ENCODE results near the gene PDE2A. TPM values are rescaled to one million over a fixed set of nuclear protein-coding genes. Genes with fewer than 3 reads are reported as not detected.

PDE2A gene
- total RNA-seq, result 8.4 and 25.3 TPM in 2 replicates

GRCh38 chr11:72673943-72674828 lies at the start of gene PDE2A:
PDE2A (minus strand) TSS chr11:72674422; CDS start chr11:72674207, 215 bp downstream.
- no peak for DNase-seq (ENCODE audit: low read depth, low spot score)

DNA sequence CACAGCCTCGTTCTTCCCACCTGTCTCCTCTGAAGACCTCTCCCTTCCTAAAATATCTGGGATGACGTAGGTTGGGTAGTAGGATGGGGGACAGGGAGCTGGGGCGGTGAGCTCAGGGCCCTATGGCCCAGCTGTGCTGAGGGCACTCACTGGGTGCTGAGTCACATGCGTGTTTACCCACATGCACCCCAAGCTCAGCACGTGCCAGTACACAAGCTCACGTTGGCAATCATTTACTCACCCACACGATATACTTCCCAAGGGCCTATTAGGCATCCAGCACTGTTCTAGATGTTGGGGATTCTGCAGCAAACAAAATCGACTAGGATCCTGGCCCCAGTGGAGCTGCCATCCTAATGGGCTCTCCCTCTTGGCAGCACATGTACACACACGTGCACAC lies 49.3 kb upstream of the PDE2A start:
- DNase-seq (ENCODE audit: low read depth, low spot score), result no peak

DNA sequence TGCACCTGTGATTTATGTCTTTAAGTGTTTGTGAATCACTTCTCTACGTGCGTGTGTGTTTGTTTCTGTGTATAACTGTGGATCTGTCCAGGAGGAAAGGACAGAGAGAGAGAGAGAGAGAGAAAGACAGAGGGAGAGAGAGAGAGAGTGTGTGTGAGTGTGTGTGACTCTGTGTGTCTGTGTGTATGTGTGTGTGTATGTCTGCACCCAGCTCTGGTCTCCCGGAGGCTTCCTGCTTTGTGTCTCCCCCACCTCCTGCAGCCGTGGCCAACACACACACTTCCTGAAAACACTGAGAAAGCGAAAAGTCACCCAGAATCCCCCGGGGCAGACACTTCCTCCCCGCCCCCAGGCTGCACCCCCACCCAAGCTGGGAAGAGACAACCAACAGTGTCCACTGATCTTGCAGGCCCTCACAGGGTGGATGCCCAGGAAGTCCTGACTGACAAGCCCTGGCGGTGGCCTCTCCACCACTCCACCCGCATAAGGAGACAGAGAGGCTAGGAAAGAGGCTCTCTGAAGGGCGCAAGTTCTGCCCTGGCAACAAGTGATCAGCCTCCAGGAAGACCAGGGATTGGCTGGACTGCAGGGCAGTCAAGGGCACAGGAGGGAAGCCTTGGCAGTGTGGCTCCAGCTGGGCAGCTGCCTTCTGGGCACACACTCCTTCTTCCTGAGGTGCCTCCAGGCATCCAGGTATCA lies 48.0 kb upstream of the PDE2A start:
- DNase-seq (ENCODE audit: low read depth, low spot score), result peak; percentile 70

- no peak for DNase-seq (ENCODE audit: low read depth, low spot score)
Observed at GRCh38 chr11:72721689-72722049, 47.4 kb upstream of the PDE2A start.

DNA sequence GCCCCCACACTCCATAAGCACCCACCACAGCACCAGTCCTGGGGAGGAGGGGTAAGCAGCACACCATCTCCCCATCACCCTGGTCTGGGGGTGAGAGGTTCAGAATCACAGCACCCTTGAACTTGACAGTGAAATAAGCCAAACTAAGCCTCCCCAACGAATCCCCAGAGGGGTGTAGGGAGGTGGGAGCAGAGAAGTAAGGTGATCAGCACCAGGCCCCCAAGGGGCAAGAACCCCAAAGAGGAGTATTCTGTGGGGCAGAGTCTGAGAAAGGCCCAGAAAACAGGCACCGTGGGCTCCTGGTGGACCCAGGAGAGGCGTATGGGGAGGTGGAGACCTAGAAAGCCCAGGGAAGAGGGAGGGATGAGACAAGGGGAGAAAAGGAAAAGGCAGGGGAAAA lies 47.1 kb upstream of the PDE2A start:
- no peak for DNase-seq (ENCODE audit: low read depth, low spot score)

DNA sequence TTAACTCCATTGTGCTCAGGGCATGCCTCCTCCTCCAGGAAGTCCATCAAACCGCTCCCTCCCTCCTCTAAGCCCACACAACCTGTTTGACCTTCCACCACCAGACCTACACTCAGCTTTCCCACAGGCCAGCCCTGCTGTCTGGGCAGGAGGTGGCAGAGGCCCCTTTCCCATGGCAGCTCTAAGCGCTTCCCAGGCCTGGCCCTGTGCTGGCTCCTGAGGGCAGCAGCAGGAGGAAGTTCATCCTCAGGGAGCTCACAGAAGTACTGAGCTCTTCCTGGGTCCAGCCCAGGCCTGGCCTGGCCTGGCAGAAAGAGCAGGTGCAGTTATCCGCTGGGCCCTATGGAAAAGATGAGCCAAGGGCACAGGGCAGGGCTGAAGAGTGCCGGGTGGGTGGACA lies 46.6 kb upstream of the PDE2A start:
- no peak for DNase-seq (ENCODE audit: low read depth, low spot score)

DNA sequence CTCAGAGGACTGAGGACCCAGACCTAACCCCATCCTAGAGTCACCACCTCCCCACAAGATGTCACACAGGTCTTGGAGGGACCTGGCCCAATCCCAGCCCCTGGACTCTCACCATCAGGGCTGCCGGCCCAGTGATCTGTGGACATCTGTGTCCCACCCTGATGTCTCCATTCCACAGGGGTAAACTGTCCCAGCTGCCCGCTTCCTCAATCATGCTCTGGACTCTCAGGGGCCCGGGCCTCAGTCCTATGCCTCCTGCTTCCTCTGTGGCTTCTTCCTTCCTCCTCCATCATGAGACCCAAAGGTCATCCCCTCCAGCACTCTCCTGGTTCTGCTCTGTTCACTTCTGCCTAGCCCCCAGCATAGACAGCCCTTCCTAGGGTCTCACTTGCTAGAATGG lies 45.8 kb upstream of the PDE2A start:
- no peak for DNase-seq (ENCODE audit: low read depth, low spot score)

GRCh38 chr11:72719551-72719950 lies 45.3 kb upstream of the PDE2A start:
- DNase-seq (ENCODE audit: low read depth, low spot score), result no peak

DNA sequence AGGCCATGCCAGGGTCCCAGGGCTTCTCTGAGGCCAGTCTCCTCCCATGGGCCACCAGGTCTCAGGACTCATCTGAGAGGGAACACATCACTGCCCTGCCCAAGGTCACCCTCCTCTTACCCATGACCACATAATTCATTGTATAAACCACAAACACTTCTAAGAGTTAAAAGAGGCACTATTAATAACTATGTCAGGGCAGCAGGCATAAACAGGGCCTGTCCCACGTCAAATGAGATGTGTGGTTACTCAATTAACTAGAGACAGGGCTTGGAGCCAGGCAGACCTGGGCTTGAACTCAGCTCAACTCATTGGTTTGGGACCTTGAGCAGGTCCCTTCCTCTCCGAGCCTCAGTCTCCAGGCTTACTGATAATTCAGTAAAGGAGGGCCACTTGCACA lies 44.9 kb upstream of the PDE2A start:
- no peak for DNase-seq (ENCODE audit: low read depth, low spot score)

DNA sequence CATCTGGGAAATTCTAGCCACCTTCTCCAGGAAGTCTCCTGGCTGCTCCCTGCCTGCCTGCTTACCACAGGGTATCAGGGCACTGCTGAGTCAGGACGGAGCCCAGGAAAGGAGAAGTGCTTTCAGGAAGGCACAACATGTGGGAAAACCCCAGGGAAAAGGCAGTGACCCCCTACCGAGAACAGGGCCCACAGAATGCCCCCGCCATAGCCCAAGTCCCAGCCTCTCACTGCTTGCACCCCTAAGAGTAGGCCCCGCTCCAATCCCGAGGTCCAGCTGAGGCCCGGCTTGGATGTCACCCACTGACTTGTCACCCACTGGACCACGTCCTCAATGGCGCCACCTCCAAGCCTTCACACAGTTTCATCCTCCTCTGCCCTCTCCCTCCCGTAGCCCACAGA lies 43.9 kb upstream of the PDE2A start:
- no peak for DNase-seq (ENCODE audit: low read depth, low spot score)

DNA sequence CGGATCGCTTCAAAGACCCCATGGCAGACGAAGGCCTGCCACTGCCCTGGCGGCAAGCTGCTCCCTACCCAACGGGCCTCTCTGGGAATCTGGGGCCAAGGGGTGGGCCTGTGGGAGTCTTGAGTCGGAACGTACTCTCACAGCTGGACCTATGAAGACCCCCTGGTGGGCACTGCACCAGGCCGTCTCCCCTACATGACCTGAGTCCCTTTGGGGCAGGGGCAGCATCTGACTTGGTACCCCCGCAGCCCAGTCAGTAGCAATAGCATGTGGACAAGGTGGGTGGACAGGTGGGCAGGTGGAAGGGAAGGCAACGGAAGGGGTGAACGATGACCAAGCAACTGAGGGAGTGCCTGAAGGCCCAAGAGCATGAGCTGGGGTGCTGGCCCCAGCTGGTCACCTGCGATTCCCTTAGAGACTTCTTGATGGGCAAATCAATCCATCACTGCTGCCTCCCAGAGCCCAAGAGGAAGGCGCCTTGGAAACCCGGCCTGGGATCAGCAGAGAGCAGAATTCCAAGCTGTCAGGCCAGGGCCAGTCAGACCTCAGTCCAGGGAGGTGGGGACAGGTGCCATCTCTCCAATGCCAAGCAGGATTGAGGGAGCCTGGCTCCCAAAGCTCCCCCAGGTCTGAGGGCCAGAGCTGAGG lies 42.7 kb upstream of the PDE2A start:
- no peak for DNase-seq (ENCODE audit: low read depth, low spot score)

GRCh38 chr11:72716290-72716689 lies 42.1 kb upstream of the PDE2A start:
- DNase-seq (ENCODE audit: low read depth, low spot score), result no peak

DNA sequence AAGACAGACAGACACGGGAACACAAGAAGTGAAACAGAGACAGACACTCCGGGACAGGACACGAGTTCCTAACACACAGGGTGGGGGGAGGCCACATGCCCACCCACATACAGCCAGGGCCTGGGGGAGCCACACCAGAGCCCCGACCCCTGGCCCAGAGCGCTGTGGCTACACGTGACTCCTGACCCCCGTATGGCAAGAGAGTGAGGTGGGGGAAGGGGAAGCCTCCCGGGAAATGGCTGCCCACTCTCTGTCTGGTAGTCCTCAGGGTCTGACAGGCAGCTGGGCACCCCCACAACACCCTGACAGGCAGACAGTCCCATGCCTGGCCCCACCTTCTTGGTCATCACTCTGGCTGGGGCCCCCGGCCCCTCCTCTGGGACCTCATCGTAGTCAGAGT lies 38.6 kb upstream of the PDE2A start:
- DNase-seq (ENCODE audit: low read depth, low spot score), result no peak

DNA sequence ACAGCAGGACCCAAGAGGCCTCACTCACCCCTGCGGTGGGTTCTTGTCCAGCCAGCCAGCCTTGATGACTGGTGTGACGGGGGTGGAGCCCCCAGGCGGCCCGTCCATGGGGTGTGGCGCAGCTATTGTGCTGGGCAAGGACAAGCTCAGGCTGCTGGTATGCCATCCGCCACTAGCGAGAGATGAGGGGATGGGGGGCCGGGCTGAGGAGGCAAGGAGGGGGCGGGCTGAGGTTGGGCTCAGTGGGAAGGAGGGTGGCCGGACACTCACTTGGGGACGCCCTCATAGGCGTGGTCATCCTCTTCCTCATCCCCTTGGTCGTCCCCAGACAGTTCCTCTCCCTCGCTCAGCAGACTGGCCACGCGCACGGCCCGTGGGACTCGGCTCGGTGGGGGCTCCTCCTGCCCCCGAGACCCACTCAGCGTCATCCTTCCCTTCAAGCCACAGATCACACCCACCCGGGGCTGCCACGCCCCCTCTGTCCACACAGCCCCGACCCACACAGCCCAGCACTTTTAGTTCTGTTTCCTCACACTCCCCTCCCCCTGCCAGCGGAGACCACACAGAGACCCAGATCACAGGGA lies 38.0 kb upstream of the PDE2A start:
- DNase-seq (ENCODE audit: low read depth, low spot score), result no peak

DNA sequence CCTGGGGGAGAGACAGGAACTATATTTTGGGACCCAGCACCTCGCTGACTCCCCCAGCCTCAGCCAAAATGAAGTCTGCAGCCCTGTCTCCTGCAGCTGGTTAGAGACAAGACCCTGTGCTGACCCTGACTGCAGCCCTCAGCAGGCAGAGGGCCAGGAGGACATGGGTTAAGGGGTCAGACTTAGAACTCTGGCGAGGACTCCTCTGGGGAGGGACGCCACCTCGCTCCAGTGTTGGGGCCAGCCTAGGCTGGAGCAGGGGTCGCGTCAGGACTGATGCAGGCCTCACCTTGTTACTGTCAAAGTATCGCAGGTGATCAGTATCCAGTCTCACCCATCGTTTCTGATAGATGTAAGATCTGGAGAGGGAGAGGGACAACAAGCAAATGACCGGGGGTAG lies 36.9 kb upstream of the PDE2A start:
- no peak for DNase-seq (ENCODE audit: low read depth, low spot score)

DNA sequence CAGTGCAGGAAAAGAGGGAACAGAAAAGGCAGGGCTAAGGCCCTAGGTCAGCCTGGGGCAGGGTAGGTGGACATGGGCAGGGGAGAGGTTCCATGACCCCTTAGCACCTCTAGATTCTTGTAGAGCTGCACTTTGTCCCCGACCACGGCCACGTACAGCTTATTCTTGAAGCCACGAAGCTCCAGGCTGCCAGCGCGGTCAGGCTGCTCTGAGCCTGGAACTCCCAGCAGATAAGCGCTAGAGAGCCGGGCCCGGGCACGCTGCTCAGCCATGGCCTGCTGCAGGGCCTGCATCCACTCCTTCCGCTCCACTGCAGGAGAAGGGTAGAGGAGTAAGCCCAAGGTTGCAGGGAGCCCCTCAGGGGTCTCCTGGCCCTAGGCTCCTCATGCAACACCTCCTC lies 36.1 kb upstream of the PDE2A start:
- no peak for DNase-seq (ENCODE audit: low read depth, low spot score)

GRCh38 chr11:72709478-72710238 lies 35.4 kb upstream of the PDE2A start:
- no peak for DNase-seq (ENCODE audit: low read depth, low spot score)

- no peak for DNase-seq (ENCODE audit: low read depth, low spot score)
Observed at GRCh38 chr11:72707032-72707431, 32.8 kb upstream of the PDE2A start.

DNA sequence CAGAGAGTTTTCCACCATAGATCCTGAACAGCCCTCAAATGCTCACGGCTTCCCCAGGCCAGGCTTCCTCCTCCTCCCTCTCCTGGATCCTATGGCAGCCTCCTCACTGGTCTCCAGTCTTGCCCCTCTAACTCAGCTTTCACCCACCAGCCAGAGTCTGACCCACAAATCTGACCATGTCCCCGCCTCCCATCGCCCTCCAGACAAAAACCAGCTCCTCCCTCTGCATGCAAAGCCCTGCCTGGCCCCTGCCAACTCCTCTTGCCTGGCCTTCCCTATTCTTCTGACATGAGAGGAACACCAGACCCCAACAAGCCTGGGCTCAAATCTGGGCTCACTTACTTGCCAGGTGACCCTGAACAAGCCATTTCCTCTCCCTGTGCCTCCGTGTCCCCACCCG lies 32.4 kb upstream of the PDE2A start:
- DNase-seq (ENCODE audit: low read depth, low spot score), result no peak

GRCh38 chr11:72705442-72706365 lies 31.5 kb upstream of the PDE2A start:
- no peak for DNase-seq (ENCODE audit: low read depth, low spot score)
